Testis (tissue), 2 donors: ENCODE results near the gene LPAR5.

Source experiments
- CTCF ChIP-seq, 3 experiments: fragments of 450-650 bp in 2 of 3; fragments of 200-600 bp in 1 of 3; sonication (generic) in 1 of 3; IDR thresholded peaks; one replicate each; pipeline ENCODE4 v1.5.1; 2016 to 2019; ENCODE audit warnings: antibody characterized with exemption in 3 of 3, mild to moderate bottlenecking in 2 of 3, moderate library complexity in 1 of 3
- POLR2A ChIP-seq: fragments of 450-650 bp; IDR thresholded peaks from one replicate; pipeline ENCODE4 v1.6.1; 2017; ENCODE audit warnings: antibody characterized with exemption, mild to moderate bottlenecking, moderate library complexity

GRCh38 chr12:6631549-6631961 is 4.2 kb downstream of the LPAR5 start:
- TF ChIP-seq CTCF (IDR thresholded peaks at IDR 0.05) (no peak), POLR2A (no peak)
